Activated CD8-positive, alpha-beta memory T cell treated with anti-CD3 and anti-CD28 coated beads, Interleukin-2, amount 50 U/mL, for 24 hours (primary cell): ENCODE measurements around the gene TMEM131.

Experiments used
- DNase-seq: peaks from one replicate; pipeline ENCODE4 v3.0.0-alpha.2; 2020; ENCODE audit errors: extremely low read depth

The TMEM131 gene

DNA sequence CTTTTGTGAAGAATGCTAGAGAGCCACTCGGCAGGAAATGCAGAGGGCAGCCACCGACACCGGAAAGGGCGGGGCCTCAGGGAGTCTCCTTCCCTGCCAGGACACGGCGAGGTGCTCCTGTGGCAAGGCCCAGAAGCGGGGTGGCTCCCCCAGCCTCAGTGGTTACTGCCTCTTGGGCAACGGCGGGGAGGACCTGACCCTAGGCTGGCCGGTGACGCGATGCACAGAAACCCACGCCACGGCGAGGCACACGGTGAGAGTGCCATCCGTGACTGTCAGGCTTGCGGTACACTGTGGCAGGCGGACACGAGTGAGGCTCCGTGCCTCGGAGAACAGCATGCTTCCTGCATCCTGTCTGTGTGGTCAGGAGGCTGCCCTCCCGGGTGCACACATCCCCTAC is 234.6 kb downstream of the TMEM131 start:
- DNase-seq: no peak

DNA sequence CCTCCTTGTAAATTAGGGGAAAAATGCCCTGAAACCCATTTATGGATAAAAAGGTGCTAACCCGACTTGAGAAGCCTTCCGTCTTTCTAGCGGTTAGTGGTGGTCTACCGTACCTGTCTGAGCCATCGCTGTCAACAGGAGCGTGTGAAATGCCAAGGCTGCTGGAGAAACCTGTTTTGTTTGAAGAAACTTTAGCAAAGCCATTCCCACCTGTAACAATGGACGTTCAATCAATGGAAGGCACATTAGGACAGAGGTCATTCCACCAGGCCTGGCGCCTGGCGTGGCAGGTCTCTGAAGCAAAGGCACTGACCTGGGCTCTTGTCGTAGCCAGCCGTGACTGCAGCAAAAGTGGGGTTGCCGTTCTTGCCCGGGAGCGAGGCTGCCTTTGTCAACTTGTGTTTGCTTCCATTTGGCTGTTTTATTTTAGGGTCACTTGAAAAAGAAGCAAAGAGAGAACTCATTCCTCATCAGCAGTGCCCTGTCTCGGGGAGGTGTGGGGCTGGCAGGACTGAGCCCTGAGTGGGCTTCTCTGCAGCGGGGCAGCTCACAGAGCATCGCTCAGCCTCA is 235.2 kb downstream of the TMEM131 start:
- DNase-seq: no peak

DNA sequence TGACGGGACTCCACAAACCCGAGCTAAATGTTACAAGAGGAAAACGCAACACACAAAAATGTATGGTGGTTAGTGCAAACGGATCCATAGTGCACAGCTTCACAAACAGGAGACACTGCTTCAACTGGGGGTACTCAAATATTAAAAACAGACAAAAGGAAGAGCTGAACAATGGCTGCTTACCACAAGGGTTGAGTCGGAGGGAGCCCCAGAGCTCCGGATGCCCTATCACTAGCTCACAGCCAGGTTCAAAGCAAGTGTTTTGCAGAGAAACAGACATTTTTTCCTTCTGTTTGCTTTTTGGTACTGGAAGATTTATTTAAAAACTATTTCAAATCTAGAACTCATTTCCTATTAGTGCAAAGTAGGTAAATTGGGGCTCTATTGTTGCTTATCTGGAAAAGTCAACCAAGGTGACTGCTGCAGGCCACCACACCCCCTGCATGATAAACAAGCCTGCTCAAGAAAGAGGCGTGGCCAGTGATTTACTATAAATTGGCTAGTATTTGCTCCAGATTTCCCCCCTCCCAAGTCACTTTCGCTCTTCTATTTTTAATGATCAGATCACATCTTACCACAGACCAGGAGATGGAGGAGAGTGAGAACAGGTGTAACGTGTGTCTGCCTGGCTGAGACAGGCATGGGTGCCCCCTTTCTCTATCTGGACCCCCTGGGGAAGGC is 235.9 kb downstream of the TMEM131 start:
- no peak for DNase-seq

- no peak for DNase-seq
Observed at GRCh38 chr2:97758131-97758705, 237.5 kb downstream of the TMEM131 start.

DNA sequence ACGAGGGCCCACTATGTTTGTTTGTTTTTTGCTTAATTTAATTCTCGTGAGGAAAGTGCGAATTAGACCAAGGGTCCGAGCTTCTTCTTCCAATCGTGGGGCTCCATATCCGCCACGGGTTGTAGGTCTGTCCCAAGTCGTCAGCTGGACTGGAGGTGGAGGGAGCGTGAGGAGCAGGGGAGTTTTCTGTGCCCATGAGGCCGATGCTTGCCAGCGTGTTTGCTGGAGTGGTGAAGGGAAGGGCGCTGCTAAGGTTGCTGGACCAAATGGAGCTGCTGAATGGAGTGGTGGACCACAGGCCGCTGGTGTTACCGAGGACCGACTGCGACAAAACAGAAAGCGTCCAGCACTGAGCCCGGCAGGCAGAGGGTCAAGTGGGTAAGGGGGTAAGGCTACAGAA is 238.7 kb downstream of the TMEM131 start:
- DNase-seq: no peak

GRCh38 chr2:97755491-97755890 is 240.3 kb downstream of the TMEM131 start:
- DNase-seq: no peak

DNA sequence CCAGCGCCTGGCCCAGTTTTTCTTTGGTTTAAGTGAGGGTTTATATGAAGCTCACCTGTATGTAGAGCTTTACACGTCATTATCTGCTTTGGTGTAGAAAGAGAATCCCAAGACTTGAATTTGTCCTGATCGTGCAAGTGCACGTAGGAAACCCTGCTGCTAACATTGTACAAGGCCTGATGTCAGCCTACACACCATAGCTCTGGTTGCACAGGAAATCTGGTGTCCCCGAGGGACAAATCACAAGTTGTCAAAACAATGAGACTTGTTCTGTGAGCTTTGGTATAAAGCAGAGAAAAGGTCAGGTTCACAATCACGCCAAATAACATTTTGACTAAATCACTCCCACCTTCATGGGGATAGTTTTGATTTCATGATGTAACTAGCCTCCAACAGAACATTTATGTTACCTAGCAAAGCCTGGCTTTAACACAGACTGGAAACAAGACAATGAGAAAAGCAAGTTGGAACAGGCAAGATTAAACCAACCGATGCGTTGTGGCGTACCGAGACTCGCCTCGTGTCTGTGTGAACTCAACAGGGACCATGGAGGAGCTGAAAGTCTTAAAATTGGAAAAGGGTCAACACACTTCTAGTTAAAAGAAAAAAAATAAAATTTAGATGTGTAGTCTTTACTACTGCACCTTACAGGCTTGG is 240.9 kb downstream of the TMEM131 start:
- no peak for DNase-seq

DNA sequence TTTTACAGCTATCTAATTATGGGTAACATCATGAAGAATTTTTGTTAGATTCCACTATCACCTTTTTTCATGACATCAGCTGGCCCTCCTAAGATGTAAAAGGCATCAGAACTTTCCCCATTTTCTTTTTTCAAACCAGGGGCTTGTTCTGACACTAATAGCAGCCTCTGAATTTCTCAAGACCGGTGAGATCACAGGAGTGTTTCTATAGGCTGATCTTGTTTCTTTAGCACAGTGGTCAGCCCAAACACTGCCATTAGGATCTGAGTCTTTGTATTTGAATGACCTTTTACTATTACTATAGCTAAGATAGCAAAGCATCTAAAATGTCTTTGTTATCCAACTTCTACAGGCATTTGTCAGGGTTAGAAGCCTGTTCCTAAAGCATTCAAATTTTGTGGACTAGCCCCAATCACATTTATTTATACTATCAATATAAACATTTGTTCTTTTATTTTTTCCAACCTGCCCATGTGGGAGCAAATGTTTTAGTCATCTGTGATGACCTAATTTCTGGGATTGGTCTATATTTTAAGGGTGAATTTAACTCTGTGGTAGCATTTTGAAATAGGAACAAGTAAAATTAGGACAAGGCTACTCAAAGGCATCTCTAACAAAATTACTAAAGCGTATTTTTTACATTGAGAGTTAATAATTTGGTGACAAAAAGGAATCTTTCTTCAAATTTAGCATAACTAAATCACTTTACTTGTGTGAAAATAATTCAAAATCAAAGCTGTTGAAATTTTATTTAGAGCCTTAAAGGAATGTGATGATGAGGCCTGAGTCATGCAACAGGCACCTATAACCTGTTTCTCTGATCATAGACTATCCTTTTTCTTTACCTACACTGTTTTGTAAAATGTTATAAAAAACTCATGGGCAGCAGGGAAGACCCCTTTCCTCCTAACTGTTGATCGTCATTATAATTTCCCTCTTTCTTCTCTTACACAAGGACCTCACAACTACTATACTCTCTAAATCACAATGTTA is 243.1 kb downstream of the TMEM131 start:
- DNase-seq: no peak

- no peak for DNase-seq
Observed at GRCh38 chr2:97751752-97752151, 244.0 kb downstream of the TMEM131 start.

DNA sequence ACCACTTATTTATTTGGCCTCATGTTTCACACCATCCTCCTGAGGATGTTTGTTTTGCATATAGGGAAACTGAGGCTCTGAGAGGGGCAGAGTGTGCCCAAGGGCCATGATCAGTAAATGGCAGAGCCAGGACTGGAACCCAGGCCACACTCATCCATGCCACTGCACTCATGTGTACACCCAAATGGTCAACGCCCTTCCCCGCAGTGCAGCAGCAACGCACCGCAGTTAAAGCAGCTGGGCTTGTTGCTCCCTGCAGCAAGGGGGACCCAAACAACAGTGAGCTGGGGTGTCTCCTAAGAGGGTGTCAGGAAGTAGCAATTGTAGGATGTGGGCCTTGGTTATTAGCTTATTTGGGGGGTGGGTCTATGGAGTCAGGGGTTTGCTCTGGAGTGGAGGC is 245.7 kb downstream of the TMEM131 start:
- DNase-seq: no peak

GRCh38 chr2:97749581-97749980 is 246.2 kb downstream of the TMEM131 start:
- no peak for DNase-seq

DNA sequence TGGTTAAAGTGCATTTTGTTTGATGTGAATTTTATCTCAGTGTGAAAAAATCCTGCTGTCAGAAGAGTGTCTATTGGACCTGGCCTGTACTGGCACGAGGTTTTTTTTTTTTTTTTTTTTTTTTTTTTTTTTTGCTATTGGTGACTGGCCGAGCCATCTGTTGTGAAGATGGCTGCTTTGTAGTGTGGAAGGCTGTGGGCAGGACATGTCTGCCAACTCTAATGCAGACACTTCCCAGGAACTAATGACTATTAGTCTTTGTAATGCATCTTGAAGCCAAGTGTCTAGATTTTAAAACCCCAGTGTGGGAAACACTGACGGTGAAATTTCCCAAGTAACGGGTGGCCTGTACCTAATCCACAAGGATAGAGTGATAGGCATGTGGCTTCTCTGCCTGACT is 248.0 kb downstream of the TMEM131 start:
- DNase-seq: no peak

- DNase-seq: no peak
Observed at GRCh38 chr2:97747285-97747684, 248.5 kb downstream of the TMEM131 start.

GRCh38 chr2:97745474-97746174 is 250.1 kb downstream of the TMEM131 start:
- DNase-seq: no peak

DNA sequence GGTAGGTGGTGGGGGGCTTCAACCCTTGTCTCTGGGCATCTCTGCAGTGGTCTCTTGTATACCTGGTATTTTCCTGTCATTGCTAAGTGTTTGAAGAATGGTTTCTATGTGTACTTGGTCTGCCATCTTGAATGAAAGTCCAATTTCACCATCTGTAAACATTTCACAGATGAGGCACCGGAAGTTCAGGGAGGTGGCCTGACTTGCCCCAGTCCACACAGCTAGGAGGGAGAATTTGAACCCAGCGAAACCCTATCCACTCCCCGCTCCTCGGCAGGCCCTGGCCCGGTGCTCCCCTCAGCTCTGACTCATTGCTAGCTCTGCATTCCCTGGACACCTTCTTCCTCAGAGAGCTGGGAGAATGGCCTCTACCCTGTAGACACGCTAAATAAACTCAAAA is 251.8 kb downstream of the TMEM131 start:
- no peak for DNase-seq

DNA sequence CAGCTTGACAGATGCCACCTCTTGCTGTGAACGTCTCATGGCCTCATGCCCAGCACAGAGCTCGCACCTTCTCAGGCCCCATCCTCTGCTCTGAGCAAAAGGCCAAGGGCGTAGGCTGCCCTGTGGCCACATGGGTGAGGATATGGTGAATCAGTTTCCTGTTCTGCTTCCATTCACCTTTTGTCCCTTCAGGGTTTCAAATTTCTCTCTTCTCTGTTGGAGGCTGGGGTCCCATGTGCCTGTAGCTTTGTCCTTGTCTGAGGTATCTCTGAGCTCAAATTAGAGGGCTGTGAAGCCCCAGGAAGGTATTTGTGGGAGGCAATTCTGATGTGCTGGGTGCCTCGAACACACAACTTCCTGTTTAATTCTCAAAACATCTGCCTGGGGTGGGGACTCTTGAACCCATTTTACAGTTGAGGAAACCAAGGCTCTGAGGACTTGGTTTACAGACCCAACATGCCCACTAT is 253.3 kb downstream of the TMEM131 start:
- no peak for DNase-seq

GRCh38 chr2:97741686-97742085 is 254.1 kb downstream of the TMEM131 start:
- DNase-seq: no peak

DNA sequence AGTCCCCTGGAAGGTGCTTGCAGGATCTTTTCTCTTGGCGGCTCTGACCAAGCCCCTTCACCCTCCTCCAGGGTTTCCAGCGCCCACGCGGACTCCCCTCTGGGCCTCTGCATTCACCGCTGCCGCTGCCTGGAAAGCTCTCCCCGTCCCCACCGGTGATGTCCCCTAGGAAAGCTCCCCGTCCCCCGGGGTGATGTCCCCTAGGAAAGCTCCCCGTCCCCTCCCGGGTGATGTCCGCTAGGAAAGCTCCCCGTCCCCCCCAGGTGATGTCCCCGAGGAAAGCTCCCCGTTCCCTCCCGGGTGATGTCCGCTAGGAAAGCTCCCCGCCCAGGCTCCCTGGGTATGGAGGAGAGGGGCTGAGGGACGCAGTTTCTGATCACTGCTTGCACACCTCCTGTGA is 254.5 kb downstream of the TMEM131 start:
- DNase-seq: no peak

DNA sequence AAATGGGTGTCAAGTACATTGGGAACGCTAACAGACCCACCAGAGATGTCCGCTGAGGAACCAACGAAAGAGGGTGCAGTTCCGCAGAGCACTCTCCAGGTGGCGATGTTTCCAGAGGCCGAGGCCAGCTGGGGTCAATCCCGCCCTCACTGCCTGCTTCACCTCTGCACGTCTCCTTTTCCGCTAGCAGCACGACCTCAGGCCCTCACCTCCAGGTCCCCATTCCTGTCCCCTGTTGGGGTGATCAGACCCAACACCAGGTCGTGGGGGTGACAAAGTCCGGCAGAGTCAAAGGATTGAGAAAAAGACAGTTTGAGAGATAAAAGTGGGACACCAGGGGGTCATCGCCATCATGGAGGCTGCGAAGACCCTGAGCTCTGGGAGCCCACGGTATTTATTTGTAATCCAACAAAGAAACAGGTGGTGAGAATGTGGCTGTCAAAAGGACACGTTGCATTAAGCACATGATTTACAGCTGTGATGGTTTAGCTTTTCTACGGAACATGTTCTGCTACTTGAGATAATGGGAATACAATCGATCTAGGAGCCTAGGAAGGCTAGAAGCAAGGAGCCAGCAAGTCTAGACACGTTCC is 255.1 kb downstream of the TMEM131 start:
- no peak for DNase-seq

DNA sequence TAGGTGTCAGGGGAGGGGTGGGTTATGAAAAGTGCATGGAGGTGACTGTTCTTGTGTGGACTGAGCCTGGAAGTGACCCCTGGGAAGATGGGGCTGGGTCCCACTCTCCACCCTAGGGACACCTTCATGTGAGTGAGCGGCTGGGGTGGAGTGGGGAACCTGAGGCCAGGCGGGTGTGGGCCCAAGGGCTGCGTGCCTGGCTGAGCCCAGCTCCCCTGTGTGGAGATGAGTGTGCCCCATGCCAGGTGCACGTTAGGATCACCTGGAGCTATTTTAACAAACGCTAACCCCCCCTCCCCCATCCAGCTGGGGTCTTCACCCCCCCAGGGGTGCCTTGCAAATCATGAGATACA is 255.9 kb downstream of the TMEM131 start:
- DNase-seq: no peak
